GM18499 (cell line): Measurements from ENCODE around the gene DICER1.

Source experiments
- ATAC-seq: cut with Tn5 transposase; IDR thresholded peaks from one replicate; pipeline ENCODE4 v1.9.1; 2021; ENCODE audit warnings: moderate number of reproducible peaks; ENCODE audit not compliant: insufficient read depth, unreplicated experiment

The DICER1 gene

DNA sequence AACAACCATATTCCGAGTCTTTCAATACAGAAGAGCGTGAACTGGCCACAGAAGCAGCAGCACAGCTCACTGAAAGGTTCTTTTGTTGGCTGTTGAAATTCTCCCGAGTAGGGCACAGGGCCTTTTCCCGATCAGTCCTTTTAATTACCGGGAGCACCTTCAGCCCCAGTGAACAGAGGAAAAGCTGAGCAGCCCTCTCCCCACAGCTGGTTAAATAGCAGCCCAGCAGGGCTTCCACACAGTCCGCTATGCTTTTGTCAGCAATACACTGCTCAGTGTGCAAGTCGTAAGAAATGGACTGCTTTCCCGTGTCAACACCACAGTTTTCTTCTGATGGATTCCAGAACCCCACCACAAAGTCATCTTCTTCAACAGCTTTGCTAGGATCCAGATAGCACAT, 61.3 kb downstream of the DICER1 start:
- no peak for ATAC-seq

DNA sequence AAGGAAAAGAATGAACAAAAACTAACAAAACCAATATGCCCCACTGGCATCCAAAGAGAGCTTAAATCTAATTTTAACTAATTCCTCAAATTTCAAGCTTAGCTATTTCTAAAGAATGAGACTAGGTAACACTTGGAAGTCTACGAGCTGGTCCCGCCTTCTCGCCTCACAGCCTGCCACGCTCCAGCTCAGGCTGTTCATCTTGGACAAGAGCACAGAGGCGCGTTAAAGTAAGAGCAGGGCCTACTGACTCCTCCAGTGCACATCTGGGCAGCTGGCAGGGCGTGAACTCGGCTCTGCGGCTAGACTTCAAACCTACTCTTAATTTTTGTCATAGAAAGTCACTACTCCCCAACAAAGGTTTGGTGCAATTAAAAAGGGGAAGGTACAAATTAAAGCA, 64.6 kb downstream of the DICER1 start:
- no peak for ATAC-seq

- no peak for ATAC-seq
These were observed 65.7 kb downstream of the DICER1 start for GRCh38 chr14:95091581-95091980.

- ATAC-seq = no peak
These were observed 68.7 kb downstream of the DICER1 start for GRCh38 chr14:95088665-95089064.

- no peak for ATAC-seq
These were observed 69.7 kb downstream of the DICER1 start for GRCh38 chr14:95087619-95088018.

DNA sequence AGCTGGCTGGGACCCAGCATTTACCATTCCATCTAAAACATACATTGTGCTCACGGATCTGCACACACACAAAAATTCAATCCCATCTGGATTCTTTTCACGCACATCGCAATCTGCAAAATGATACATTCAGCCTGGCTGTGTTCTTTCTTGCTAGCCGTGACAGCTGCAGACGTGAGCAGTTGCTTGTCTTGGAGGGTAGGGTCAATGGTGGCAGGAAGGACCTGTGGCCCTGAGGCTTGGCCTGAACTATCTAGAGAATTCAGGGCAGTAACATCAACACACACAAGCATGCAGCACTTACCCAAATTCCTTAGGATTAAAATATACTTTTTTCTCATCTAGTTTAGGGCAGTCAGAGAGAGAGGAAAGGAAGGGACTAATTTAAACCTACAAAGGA, 72.0 kb downstream of the DICER1 start:
- no peak for ATAC-seq

DNA sequence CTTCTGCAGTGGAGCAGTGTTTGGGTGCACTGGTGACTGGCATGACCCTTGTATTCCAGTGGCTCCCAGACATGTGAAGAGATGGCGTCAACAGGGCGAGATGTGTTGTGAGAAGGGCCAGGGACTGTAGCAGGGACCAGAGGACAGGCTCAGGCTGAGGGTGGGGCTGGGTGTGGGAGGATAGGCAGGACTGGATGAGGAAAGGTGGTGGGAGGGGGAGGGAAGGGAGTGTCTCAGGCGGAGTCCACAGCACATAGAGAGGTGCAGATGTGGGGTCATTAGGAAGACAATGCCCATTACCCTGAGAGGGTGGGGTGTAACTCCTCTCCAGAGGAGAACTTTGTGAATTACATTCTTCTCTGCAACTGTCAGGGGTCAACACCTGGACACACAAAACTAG, 78.5 kb downstream of the DICER1 start:
- ATAC-seq = no peak

DNA sequence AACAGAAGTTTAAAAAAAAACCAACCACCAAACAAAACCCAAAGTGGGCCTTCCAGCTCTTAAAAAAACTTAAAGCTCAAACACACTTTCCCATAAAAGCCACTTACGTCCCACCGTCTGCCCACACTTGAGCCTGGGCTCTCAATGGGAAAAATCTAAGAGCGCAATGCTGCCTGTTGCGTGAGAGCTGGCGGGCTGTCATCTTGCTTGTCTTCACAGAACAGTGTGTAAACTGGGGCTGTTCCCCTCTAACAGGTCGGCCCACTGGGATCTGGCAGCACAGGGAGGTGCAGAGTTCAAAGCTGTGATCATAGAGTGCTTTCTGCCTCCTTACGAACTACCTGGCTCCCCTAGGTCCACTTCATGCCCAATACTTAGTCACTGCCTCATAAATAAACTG, 80.0 kb downstream of the DICER1 start:
- no peak for ATAC-seq

- ATAC-seq = no peak
These were observed 81.5 kb downstream of the DICER1 start for GRCh38 chr14:95075789-95076188.

DNA sequence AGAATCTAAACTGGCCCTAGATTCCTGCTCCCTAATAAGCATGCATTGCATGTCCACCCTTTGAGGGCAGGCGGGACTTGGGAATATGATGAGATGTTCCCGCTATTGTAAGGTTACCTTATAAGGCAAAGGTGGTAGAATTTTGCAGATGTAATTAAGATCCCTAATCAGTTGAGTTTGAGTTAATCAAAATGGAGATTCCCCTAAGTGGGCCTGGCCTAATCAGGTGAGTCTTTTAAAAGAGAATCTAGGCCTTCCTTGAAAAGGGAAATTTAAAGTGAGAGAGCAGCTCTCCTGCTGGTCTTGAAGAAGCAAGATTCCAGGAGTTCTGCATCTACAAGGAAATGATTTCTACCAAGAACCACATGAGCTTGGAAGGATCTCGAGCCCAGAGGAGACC, 83.4 kb downstream of the DICER1 start:
- ATAC-seq = no peak

DNA sequence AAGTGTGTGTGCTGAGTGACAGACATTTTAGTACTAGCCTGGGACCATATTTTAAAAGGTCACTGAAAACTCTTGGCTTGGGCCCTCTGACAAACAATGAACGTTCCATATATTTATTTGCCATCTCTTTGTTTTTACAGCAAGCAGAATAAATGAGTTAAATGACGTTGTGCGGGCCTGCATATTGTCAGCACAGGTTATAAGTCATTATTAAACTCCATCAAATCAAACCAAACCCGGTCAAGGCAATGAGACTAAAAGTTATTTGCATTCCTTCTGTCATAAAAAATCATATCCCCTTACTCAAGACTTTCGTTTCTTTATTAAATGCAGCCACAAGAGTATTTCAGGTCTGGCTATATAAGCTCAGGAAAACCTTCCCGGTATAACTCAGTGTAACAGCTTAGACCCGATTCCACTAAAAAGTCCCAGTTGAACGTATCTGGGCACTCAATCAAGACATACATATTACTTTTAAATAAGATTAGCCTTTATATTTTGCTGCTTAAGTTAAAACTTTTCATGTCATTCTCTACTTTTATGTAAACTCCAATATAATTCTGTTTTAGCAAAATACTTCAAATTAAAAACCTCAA, 84.9 kb downstream of the DICER1 start:
- ATAC-seq = no peak

- no peak for ATAC-seq
These were observed 85.6 kb downstream of the DICER1 start for GRCh38 chr14:95071649-95072280.

DNA sequence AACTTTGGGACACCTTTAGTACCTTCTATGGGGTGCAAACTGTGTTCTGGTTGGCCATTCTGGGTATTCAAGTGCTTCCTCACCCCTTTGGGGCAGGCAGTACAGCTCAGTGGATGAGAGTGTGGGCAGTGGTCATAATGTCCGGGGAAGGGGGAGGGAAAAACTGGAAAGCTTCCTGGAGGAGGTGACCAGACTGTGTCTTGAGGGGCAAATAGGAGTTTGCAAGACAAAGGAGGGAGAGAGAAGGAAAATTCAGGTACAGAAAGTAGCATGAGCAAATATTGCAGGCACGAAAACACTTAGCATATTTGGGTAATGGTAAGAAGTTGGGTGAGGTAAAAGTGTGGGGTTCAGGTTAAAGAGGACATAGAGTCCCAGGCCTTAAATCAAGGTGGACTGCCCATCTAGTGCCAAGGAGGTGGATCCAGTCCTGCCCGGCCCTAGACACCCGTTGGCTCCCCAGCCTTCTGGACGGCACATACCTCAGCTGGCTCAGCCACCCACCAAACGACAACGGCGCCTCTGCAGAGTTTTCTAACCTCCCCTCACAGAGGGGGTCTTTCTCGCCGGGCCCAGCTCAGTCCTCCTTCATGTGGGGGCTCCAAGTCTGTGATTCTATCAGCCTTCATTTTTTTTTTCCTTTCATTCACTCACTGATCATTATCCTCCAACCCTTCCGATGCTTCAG, 86.4 kb downstream of the DICER1 start:
- no peak for ATAC-seq

DNA sequence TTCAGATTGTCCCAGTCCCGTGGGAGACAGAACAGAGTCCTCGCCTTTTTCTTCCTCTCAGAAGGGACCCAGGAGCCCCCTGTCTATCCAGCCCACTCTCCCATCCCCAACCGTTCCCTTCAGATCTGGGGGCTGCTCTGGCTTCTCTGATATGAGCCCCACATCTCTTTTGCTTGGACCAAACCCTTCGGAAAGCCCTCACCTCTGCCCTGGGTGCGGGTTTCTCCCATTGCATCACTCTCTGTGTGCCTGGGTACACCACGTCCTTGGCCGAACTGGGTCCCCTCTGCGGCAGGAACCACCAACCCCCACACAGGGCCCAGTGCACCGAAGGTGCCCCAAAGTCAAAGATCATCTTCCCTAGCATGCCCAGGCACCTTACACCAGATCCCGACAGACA, 87.8 kb downstream of the DICER1 start:
- no peak for ATAC-seq

GRCh38 chr14:95069018-95069417, 88.3 kb downstream of the DICER1 start:
- ATAC-seq = no peak

DNA sequence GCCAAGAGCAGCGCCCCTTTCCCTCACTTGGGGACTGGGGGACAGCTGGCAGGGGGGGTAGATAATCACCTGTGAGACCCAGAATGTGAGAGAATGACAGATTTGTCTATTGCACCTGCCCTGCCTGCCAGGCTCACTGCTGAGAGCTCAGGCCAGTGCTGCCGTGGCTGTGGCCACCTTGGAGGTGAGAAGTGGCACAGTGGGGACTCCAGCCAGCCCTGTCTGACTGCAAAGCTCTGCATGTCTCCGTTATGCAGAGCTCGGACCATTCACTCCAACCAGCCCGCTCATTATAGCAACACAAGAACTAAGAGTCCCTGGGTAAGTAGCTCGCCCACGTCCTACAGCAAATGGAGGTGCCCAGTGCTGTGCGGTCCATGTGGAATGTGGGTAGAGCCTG, 88.8 kb downstream of the DICER1 start:
- no peak for ATAC-seq

DNA sequence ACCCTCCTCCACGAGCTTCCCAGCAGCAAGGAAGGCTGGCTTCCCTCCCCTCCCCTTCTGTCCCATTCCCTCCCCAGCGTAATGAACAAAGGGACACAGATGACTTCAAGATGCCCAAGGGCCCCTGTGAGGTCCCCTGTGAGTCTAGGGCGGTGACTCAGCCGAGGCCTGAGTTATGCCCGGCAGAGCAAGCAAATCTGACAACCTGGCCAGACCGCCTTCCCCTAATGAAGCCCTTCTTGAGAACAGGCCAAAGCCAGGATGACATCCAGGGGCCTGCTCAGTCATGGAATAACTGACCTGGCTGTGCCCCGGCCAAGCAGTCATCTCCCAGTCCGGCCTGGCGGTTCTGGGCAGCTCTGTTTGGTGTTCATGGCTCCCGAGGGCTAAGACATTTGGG, 89.2 kb downstream of the DICER1 start:
- no peak for ATAC-seq

DNA sequence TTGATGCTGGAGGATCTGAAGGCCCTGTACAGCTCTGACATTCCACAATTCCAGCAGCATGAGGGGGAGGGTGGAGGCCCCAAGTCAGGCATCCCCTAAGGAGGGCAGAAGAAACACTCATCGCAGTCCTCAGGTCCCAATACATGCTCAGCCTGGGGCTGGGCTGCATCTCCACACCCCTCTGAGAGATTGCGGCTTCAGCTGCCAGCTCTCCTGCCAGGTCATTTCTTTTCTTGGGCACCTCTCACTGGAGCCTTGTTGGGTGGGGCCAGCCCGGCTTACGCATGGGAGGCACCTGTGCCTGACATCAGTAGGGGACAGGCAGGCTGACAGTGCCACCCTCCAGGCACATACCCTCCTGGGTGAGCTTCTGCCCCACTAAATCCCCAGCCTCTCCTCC, 89.8 kb downstream of the DICER1 start:
- no peak for ATAC-seq

GRCh38 chr14:95066427-95066986, 90.8 kb downstream of the DICER1 start:
- no peak for ATAC-seq

DNA sequence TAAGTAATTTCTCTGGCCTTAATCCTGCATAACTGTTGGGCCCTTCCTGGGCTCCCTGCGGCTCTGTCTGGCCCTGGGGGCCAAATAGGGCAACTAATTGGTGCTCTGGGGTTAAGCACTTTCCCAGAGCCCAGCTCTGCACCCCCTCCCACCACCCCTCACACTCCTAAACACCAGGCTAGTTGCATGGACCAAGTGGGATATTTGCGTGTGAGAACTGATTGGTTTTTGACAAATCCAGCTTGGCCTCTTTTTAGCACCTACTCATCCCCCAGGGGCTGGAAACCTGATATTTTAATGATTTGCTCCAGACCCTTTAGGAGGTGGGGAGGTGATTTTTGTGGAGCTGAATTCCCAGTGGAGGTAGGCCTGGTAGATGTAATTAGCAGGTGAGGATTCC, 91.9 kb downstream of the DICER1 start:
- ATAC-seq = no peak

DNA sequence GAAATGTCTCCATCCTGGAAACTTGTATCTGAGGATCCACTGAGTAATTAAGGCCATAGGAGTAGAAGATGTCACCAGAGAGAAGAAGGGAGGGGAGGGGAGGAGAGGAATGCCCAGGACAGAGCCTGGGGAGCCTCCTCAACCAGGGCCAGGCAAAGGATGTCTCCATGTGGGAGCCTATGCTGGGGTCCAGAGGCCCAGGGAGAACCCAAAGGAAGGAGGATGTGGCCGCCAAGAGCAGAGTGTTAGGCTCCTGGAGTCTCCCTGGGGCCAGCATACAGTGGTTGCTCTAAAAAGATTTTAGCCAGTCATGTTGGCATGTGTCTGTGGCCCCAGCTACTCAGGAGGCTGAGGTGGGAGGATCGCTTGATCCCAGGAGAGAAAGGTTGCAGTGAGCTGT, 92.6 kb downstream of the DICER1 start:
- ATAC-seq = no peak

- no peak for ATAC-seq
These were observed 93.1 kb downstream of the DICER1 start for GRCh38 chr14:95064256-95064655.
